ENCODE measurements around the gene B3GLCT.

B3GLCT gene

DNA sequence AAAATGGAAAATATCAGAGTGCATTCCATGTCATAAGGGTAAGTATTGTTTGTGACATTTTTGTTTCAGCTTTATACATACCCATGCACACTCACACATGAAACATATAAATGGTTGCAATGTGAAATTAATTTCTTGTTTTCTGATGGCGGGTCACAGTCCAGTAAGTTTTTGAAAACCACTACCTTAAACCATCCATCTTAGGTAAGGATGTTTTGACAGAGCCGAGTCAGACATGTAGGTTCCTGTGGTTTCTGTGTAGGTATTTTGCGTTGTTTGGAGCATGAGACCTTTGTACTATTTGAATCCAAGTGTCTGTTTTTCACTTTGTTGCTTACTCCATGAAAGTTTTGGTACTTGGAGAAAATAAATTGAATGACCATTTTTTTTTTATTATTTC is 121.7 kb downstream of the B3GLCT start:
- H3K4me3 ChIP-seq (ENCODE audit: low read length): no peak overlapping the region
- TF ChIP-seq, protein P1, sequence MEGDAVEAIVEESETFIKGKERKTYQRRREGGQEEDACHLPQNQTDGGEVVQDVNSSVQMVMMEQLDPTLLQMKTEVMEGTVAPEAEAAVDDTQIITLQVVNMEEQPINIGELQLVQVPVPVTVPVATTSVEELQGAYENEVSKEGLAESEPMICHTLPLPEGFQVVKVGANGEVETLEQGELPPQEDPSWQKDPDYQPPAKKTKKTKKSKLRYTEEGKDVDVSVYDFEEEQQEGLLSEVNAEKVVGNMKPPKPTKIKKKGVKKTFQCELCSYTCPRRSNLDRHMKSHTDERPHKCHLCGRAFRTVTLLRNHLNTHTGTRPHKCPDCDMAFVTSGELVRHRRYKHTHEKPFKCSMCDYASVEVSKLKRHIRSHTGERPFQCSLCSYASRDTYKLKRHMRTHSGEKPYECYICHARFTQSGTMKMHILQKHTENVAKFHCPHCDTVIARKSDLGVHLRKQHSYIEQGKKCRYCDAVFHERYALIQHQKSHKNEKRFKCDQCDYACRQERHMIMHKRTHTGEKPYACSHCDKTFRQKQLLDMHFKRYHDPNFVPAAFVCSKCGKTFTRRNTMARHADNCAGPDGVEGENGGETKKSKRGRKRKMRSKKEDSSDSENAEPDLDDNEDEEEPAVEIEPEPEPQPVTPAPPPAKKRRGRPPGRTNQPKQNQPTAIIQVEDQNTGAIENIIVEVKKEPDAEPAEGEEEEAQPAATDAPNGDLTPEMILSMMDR (IDR thresholded peaks at IDR 0.05; ENCODE audit: insufficient read depth, low read depth, low read length, missing control alignments): no peak
- no peak for DNase-seq (ENCODE audit: low read depth)

DNA sequence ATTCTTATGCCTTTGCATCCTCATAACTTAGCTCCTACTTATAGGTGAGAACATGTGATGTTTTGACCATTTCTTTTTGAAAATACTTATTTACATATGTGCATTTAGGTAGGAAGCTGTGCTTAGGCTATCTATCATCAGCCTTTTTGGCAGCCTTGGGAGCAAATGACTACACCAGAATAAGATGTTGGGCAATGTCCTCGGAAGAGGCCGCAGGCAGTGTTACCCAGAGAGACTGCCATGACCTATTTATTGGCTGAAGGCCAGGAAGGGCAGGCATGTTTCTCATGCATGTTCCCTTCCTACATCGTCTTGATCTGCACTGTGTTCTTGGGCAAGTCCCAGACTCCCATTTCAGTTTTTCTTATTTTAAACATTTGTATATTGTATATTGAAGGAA is 122.3 kb downstream of the B3GLCT start:
- H3K4me3 ChIP-seq (ENCODE audit: low read length): no peak overlapping the region
- peak; percentile 85 for DNase-seq (ENCODE audit: low read depth)
- TF ChIP-seq, protein P1 (IDR thresholded peaks at IDR 0.05; ENCODE audit: insufficient read depth, low read depth, low read length, missing control alignments): no peak

DNA sequence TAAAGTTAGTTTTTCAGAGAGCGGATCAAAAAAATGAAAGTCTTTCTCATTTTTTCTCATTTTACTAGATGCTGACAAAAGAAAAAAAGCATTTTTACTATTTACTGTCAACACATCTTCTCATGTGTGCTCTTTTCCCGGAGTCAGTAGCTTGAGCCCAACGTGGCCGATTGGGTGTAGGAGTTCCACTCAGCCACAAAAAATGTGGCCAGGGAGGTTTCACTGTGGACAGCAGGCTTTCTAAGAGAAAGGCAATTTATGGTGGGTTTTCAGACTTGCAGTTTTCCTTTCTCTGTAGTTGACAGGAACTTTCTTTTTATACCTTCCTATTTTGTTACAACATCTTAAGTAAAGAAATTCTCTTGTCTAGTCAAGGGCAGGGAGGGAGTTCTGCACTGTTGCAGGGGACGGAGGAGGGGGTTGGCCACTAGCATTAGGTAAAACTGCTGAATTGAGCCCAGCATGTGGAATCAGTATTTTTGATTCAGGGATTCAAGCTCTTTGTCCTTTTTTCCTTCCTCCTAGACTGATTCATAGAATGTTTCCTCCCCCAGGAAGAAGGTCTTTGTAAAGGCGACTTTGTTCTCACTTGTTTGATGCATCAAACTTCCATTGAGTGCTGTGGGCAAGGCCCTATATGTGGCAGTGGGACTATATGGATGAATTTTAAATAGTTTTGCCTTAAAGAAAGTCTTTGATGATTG is 123.1 kb downstream of the B3GLCT start:
- TF ChIP-seq, protein P1 (IDR thresholded peaks at IDR 0.05; ENCODE audit: insufficient read depth, low read depth, low read length, missing control alignments): no peak
- no peak overlapping the region for H3K4me3 ChIP-seq (ENCODE audit: low read length)
- peak; percentile 50 for DNase-seq (ENCODE audit: low read depth)

DNA sequence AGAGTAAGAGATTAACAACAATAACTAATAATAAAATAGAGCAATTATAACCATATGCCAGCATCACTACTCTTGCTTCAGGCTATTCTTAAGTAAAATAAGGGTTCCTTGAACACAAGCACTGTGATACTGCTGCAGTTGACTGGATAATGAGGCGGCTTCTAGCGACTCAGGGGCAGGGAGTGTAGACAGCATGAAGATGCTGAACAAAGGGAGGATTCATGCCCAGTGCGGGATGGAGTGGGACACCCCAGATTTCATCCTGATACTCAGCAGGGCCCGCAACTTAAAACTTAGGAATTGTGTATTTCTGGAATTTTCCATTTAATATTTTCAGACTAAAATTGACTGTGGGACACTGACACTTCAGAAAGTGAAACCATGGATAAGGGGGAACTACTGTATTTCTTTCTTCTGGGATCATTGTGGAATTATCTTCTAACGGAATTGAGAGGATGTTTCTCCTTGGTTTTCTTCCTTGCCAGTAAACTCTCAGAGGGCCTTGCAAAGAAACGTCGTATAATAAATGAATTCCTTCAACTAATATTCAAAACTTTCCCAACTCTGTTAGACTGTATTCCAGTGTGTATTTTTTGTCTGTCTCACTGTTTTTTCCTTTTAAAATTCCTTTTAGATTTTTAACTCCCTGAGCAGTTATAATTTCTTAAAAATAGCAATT is 127.5 kb downstream of the B3GLCT start:
- no peak overlapping the region for H3K4me3 ChIP-seq (ENCODE audit: low read length)
- no peak for DNase-seq (ENCODE audit: low read depth)
- TF ChIP-seq, protein P1 (IDR thresholded peaks at IDR 0.05; ENCODE audit: insufficient read depth, low read depth, low read length, missing control alignments): no peak

DNA sequence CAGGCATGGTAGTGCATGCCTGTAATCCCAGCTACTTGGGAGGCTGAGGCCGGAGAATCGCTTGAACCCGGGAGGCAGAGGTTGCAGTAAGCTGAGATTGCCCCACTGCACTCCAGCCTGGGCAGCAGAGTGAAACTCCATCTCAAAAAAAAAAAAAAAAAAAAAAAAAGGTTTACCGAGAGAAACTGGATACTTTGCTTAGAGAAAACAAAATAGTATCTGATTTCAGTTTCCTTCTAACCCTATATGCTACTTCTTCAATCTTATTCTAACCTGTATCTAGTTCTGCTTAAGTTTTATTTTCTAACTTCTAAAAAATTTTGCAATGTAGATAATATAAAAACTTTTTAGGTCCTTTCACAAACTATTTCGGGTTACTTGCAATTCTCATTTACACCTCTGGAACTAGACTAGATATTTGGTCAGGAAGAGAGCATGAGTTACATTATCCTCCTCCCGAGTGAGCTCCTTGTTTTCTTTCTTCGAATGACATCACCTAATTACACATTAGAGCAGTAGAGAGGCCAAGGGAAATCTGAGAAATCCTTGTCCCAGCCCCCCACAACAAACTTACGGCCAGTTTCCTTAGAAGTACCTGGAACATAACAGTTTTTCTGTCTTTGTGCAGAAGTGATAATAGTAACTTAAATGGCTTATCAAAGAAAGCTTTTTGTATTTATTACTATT is 128.9 kb downstream of the B3GLCT start:
- no peak overlapping the region for H3K4me3 ChIP-seq (ENCODE audit: low read length)
- peak; percentile 21 for DNase-seq (ENCODE audit: low read depth)
- TF ChIP-seq, protein P1 (IDR thresholded peaks at IDR 0.05; ENCODE audit: insufficient read depth, low read depth, low read length, missing control alignments): no peak

DNA sequence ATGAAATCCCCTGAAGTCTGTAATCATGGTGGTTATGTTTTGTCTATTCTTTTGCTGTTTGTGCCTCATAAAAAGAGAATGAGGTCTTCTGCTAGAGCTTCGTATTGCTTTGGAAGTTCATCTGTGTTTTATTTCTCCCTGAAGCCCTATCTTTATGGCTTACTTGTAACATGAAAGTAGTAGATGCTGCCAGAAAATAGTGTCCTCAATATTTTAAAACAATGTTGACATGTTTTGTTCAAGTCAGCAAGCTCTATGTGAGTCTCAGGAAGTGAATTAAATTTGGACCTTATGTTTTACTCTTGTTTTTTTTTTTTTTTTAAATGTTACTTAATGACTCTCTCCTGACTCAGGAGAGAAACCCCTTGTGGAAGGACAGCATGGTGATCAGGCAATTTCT is 130.5 kb downstream of the B3GLCT start:
- H3K4me3 ChIP-seq (ENCODE audit: low read length): no peak overlapping the region
- no peak for DNase-seq (ENCODE audit: low read depth)
- TF ChIP-seq, protein P1 (IDR thresholded peaks at IDR 0.05; ENCODE audit: insufficient read depth, low read depth, low read length, missing control alignments): no peak

All from epithelial cell of esophagus (primary cell).